ENCODE data around the gene PMPCA. TPM values are rescaled to one million over a fixed set of nuclear protein-coding genes. Genes with fewer than 3 reads are reported as not detected.

Gene PMPCA
- total and polyA plus RNA-seq, 4 donors, result 27.0 to 75.6 (median 41.6) TPM

DNA sequence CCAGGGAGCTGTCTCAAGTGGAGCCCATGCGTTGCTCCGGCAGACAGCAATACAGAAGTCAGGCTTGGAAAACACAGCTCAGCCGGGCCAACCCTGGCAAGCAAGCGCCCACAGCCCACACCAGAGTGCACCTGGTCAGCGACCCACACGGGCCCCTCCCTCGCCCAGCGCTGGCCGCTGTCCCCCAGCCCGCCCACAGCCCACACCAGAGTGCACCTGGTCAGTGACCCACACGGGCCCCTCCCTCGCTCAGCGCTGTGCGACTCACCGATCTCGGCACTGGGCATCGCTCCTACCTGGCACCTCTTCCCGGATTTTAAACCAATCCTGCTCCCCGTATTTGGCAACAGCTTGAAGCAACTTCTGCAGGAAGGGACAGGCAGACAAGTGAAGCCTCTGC lies 23.2 kb upstream of the PMPCA start:
- peak in 1 of 2 donors; percentile 11 for TF ChIP-seq HNF4A (conservative IDR thresholded peaks at IDR 0.05)
- TF ChIP-seq, protein P1, sequence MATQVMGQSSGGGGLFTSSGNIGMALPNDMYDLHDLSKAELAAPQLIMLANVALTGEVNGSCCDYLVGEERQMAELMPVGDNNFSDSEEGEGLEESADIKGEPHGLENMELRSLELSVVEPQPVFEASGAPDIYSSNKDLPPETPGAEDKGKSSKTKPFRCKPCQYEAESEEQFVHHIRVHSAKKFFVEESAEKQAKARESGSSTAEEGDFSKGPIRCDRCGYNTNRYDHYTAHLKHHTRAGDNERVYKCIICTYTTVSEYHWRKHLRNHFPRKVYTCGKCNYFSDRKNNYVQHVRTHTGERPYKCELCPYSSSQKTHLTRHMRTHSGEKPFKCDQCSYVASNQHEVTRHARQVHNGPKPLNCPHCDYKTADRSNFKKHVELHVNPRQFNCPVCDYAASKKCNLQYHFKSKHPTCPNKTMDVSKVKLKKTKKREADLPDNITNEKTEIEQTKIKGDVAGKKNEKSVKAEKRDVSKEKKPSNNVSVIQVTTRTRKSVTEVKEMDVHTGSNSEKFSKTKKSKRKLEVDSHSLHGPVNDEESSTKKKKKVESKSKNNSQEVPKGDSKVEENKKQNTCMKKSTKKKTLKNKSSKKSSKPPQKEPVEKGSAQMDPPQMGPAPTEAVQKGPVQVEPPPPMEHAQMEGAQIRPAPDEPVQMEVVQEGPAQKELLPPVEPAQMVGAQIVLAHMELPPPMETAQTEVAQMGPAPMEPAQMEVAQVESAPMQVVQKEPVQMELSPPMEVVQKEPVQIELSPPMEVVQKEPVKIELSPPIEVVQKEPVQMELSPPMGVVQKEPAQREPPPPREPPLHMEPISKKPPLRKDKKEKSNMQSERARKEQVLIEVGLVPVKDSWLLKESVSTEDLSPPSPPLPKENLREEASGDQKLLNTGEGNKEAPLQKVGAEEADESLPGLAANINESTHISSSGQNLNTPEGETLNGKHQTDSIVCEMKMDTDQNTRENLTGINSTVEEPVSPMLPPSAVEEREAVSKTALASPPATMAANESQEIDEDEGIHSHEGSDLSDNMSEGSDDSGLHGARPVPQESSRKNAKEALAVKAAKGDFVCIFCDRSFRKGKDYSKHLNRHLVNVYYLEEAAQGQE (IDR thresholded peaks at IDR 0.05), result no peak
- DNase-seq (ENCODE audit: low spot score), result no peak
- WGBS, result 69% methylated on average over 19 of the region's 19 CpGs

DNA sequence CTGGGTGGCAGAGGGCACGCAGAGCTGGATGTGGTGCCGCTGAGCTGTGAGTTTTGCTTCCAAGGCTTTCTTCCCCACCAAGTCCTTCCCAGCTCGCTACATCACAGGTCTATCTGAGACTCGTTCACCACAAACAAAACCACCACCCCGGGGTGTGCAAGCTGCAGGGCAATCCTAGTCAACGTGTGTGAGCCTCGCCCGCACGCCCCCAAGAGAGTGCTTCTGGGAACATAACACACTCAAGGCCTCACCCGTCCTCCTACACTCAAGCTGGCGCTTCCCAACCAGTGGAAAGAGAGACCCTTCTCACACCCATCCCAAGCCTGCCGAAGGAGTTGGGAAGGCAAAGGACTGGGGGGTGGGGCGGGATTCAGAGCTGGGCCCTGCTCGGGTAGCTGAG lies 21.1 kb upstream of the PMPCA start:
- peaks cover 4 to 59% (median 30%) of the 10 kb centered on the region in 4 donors for H3K36me3 ChIP-seq (ENCODE audit: control insufficient read depth in 4 of 4, insufficient read depth in 3 of 4, low read depth in 1 of 4, low read length in 3 of 4)
- no peak overlapping the region for H3K9ac ChIP-seq (ENCODE audit: low read depth in 1 of 2, low read length in 2 of 2)
- no peak overlapping the region for H3K27ac ChIP-seq (ENCODE audit: low read depth in 1 of 2, low read length in 2 of 2)
- H3K9me3 ChIP-seq (ENCODE audit: control insufficient read depth in 4 of 4, low read length in 3 of 4), result no peaks in the 10 kb centered on the region
- 91% methylated on average over 14 of the region's 14 CpGs for WGBS
- no peak for TF ChIP-seq HNF4G (IDR thresholded peaks at IDR 0.05)
- TF ChIP-seq FOXA2 (IDR thresholded peaks at IDR 0.05), result no peak
- no peak for TF ChIP-seq RXRA (IDR thresholded peaks at IDR 0.05)
- TF ChIP-seq FOXA1 (IDR thresholded peaks at IDR 0.05), result no peak
- TF ChIP-seq TAF1 (conservative IDR thresholded peaks at IDR 0.05), result no peak
- TF ChIP-seq, protein P2, sequence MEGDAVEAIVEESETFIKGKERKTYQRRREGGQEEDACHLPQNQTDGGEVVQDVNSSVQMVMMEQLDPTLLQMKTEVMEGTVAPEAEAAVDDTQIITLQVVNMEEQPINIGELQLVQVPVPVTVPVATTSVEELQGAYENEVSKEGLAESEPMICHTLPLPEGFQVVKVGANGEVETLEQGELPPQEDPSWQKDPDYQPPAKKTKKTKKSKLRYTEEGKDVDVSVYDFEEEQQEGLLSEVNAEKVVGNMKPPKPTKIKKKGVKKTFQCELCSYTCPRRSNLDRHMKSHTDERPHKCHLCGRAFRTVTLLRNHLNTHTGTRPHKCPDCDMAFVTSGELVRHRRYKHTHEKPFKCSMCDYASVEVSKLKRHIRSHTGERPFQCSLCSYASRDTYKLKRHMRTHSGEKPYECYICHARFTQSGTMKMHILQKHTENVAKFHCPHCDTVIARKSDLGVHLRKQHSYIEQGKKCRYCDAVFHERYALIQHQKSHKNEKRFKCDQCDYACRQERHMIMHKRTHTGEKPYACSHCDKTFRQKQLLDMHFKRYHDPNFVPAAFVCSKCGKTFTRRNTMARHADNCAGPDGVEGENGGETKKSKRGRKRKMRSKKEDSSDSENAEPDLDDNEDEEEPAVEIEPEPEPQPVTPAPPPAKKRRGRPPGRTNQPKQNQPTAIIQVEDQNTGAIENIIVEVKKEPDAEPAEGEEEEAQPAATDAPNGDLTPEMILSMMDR (IDR thresholded peaks at IDR 0.05; ENCODE audit: low read depth, low read length, missing input control), result no peak
- TF ChIP-seq EGR1 (IDR thresholded peaks at IDR 0.05; ENCODE audit: low read depth in 2 of 2), result no peak
- no peak for TF ChIP-seq YY1 (IDR thresholded peaks at IDR 0.05)
- TF ChIP-seq, protein P3, sequence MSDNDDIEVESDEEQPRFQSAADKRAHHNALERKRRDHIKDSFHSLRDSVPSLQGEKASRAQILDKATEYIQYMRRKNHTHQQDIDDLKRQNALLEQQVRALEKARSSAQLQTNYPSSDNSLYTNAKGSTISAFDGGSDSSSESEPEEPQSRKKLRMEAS (IDR thresholded peaks at IDR 0.05), result no peak
- no peak for TF ChIP-seq GABPA (IDR thresholded peaks at IDR 0.05 in 1 of 2, conservative IDR thresholded peaks at IDR 0.05 in 1 of 2)
- TF ChIP-seq, protein P1 (IDR thresholded peaks at IDR 0.05), result no peak
- TF ChIP-seq JUND (IDR thresholded peaks at IDR 0.05), result no peak
- TF ChIP-seq, protein P4, sequence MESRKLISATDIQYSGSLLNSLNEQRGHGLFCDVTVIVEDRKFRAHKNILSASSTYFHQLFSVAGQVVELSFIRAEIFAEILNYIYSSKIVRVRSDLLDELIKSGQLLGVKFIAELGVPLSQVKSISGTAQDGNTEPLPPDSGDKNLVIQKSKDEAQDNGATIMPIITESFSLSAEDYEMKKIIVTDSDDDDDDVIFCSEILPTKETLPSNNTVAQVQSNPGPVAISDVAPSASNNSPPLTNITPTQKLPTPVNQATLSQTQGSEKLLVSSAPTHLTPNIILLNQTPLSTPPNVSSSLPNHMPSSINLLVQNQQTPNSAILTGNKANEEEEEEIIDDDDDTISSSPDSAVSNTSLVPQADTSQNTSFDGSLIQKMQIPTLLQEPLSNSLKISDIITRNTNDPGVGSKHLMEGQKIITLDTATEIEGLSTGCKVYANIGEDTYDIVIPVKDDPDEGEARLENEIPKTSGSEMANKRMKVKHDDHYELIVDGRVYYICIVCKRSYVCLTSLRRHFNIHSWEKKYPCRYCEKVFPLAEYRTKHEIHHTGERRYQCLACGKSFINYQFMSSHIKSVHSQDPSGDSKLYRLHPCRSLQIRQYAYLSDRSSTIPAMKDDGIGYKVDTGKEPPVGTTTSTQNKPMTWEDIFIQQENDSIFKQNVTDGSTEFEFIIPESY (IDR thresholded peaks at IDR 0.05), result no peak
- TF ChIP-seq, protein P5, sequence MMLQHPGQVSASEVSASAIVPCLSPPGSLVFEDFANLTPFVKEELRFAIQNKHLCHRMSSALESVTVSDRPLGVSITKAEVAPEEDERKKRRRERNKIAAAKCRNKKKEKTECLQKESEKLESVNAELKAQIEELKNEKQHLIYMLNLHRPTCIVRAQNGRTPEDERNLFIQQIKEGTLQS (IDR thresholded peaks at IDR 0.05), result no peak
- TF ChIP-seq HNF4A (conservative IDR thresholded peaks at IDR 0.05), result no peak
- no peak for DNase-seq (ENCODE audit: low spot score)
- peaks cover 0 to 8% (median 1%) of the 10 kb centered on the region in 4 donors for H3K4me1 ChIP-seq (ENCODE audit: control insufficient read depth in 4 of 4, insufficient read depth in 4 of 4, low read length in 3 of 4)
- H3K27me3 ChIP-seq (ENCODE audit: control insufficient read depth in 4 of 4, insufficient read depth in 4 of 4, low read length in 3 of 4), result no peaks in the 10 kb centered on the region
- no peak overlapping the region for H3K4me3 ChIP-seq (ENCODE audit: low read depth in 1 of 3, low read length in 3 of 3)

More for the DNA sequence above, 23.2 kb upstream of the PMPCA start:
- no peak overlapping the region for H3K27ac ChIP-seq (ENCODE audit: low read depth in 1 of 2, low read length in 2 of 2)
- H3K4me3 ChIP-seq (ENCODE audit: low read depth in 1 of 3, low read length in 3 of 3), result no peak overlapping the region
- peaks cover 0 to 8% (median 1%) of the 10 kb centered on the region in 4 donors for H3K4me1 ChIP-seq (ENCODE audit: control insufficient read depth in 4 of 4, insufficient read depth in 4 of 4, low read length in 3 of 4)
- H3K36me3 ChIP-seq (ENCODE audit: control insufficient read depth in 4 of 4, insufficient read depth in 3 of 4, low read depth in 1 of 4, low read length in 3 of 4), result peaks cover 7 to 69% (median 29%) of the 10 kb centered on the region in 4 donors
- no peak overlapping the region for H3K9ac ChIP-seq (ENCODE audit: low read depth in 1 of 2, low read length in 2 of 2)
- H3K9me3 ChIP-seq (ENCODE audit: control insufficient read depth in 4 of 4, low read length in 3 of 4), result no peaks in the 10 kb centered on the region
- no peaks in the 10 kb centered on the region for H3K27me3 ChIP-seq (ENCODE audit: control insufficient read depth in 4 of 4, insufficient read depth in 4 of 4, low read length in 3 of 4)

Measured in liver (tissue), 9 donors.